Uterus (tissue), 2 donors: Measurements from ENCODE around the gene CTIF.

Experiments used
- CTCF ChIP-seq, 4 experiments: fragments of 200-600 bp in 2 of 4; fragments of 450-650 bp in 2 of 4; sonication (generic) in 2 of 4; IDR thresholded peaks; one replicate each; pipeline ENCODE4 v1.5.1; 2016 to 2019; ENCODE audit warnings: antibody characterized with exemption in 4 of 4, mild to moderate bottlenecking in 2 of 4, moderate library complexity in 1 of 4
- POLR2A ChIP-seq, 2 donors: fragments of 450-650 bp; IDR thresholded peaks; one replicate each; pipeline ENCODE4 v1.6.1; 2016; ENCODE audit warnings: antibody characterized with exemption in 2 of 2, mild to moderate bottlenecking in 1 of 2, moderate library complexity in 1 of 2

- no peak for TF ChIP-seq CTCF (IDR thresholded peaks at IDR 0.05)
- no peak for TF ChIP-seq POLR2A (IDR thresholded peaks at IDR 0.05)
Measured at GRCh38 chr18:48815179-48815515, 276.3 kb downstream of the CTIF start.
